SK-N-SH (cell line): ENCODE data around the gene PDZRN4.

Experiments used
- ELF1 ChIP-seq: IDR thresholded peaks from 2 replicates; pipeline ENCODE4 v1.4.0; 2012
- FOXJ3 ChIP-seq: sonication (generic); formaldehyde crosslinking; IDR thresholded peaks from 2 replicates; pipeline ENCODE4 v1.5.1; 2020; ENCODE audit warnings: mild to moderate bottlenecking, missing genetic modification reagents
- GABPA ChIP-seq: IDR thresholded peaks from 2 replicates; pipeline ENCODE4 v1.4.0; 2012; ENCODE audit warnings: low read depth, mild to moderate bottlenecking
- IRF3 ChIP-seq: fragments of 150-350 bp; IDR thresholded peaks from 2 replicates; pipeline ENCODE4 v1.6.1; 2016; ENCODE audit warnings: mild to moderate bottlenecking, low read depth, low read length
- JUND ChIP-seq: IDR thresholded peaks from 2 replicates; pipeline ENCODE4 v1.4.0; 2012
- MEF2A ChIP-seq: IDR thresholded peaks from 2 replicates; pipeline ENCODE4 v1.4.0; 2012; ENCODE audit warnings: low read depth, borderline replicate concordance
- POLR2AphosphoS5 ChIP-seq: IDR thresholded peaks from 2 replicates; pipeline ENCODE4 v1.6.1; 2012; ENCODE audit warnings: low read depth, low read length
- REST ChIP-seq: IDR thresholded peaks from 2 replicates; pipeline ENCODE4 v1.6.1; 2012; ENCODE audit warnings: mild to moderate bottlenecking, low read depth, low read length, moderate library complexity
- TAF1 ChIP-seq: IDR thresholded peaks from 2 replicates; pipeline ENCODE4 v1.6.1; 2012; ENCODE audit warnings: low read depth, mild to moderate bottlenecking, low read length, moderate library complexity, borderline replicate concordance
- TCF12 ChIP-seq: IDR thresholded peaks from 2 replicates; pipeline ENCODE4 v1.4.0; 2012
- TEAD4 ChIP-seq: IDR thresholded peaks from 2 replicates; pipeline ENCODE4 v1.4.0; 2012; ENCODE audit warnings: mild to moderate bottlenecking, borderline replicate concordance; ENCODE audit not compliant: insufficient read depth
- TF ChIP-seq, protein P1 (sequence below): IDR thresholded peaks from 2 replicates; pipeline ENCODE4 v1.4.0; 2012; ENCODE audit warnings: low read depth
- TF ChIP-seq, protein P2 (sequence below): fragments of 150-350 bp; IDR thresholded peaks from 2 replicates; pipeline ENCODE4 v1.6.1; 2017; ENCODE audit warnings: antibody characterized with exemption, low read length, low read depth, borderline replicate concordance
- TF ChIP-seq, protein P3 (sequence below): fragments of 200-600 bp; sonication (generic); IDR thresholded peaks from 2 replicates; pipeline ENCODE4 v1.6.1; 2017; ENCODE audit warnings: antibody characterized with exemption, mild to moderate bottlenecking, moderate library complexity

GRCh38 chr12:41460906-41461305 is 272.8 kb downstream of the PDZRN4 start:
- TF ChIP-seq, protein P1, sequence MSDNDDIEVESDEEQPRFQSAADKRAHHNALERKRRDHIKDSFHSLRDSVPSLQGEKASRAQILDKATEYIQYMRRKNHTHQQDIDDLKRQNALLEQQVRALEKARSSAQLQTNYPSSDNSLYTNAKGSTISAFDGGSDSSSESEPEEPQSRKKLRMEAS = no peak
- TF ChIP-seq, protein P2, sequence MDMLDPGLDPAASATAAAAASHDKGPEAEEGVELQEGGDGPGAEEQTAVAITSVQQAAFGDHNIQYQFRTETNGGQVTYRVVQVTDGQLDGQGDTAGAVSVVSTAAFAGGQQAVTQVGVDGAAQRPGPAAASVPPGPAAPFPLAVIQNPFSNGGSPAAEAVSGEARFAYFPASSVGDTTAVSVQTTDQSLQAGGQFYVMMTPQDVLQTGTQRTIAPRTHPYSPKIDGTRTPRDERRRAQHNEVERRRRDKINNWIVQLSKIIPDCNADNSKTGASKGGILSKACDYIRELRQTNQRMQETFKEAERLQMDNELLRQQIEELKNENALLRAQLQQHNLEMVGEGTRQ = no peak
- no peak for TF ChIP-seq FOXJ3 (CRISPR knock-in tag)
- TF ChIP-seq, protein P3, sequence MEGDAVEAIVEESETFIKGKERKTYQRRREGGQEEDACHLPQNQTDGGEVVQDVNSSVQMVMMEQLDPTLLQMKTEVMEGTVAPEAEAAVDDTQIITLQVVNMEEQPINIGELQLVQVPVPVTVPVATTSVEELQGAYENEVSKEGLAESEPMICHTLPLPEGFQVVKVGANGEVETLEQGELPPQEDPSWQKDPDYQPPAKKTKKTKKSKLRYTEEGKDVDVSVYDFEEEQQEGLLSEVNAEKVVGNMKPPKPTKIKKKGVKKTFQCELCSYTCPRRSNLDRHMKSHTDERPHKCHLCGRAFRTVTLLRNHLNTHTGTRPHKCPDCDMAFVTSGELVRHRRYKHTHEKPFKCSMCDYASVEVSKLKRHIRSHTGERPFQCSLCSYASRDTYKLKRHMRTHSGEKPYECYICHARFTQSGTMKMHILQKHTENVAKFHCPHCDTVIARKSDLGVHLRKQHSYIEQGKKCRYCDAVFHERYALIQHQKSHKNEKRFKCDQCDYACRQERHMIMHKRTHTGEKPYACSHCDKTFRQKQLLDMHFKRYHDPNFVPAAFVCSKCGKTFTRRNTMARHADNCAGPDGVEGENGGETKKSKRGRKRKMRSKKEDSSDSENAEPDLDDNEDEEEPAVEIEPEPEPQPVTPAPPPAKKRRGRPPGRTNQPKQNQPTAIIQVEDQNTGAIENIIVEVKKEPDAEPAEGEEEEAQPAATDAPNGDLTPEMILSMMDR = no peak
- TF ChIP-seq POLR2AphosphoS5 = no peak
- TF ChIP-seq TEAD4 = no peak
- no peak for TF ChIP-seq REST
- TF ChIP-seq JUND = no peak
- TF ChIP-seq TAF1 = no peak
- TF ChIP-seq GABPA = no peak
- no peak for TF ChIP-seq IRF3
- no peak for TF ChIP-seq MEF2A
- no peak for TF ChIP-seq ELF1
- TF ChIP-seq TCF12 = no peak
